DOHH2 (cell line): ENCODE measurements around the gene WDR18.

Experiments
- H3F3A ChIP-seq: fragments of 200-600 bp; sonication (generic), shearing (Covaris generic); 2 replicates; pipeline ENCODE4 v1.6.0; 2016; ENCODE audit warnings: antibody characterized with exemption, mild to moderate bottlenecking; ENCODE audit not compliant: control insufficient read depth, insufficient read depth
- H3K27ac ChIP-seq: fragments of 200-600 bp; sonication (generic); 2 replicates; pipeline ENCODE4 v1.5.1; 2014; ENCODE audit warnings: low read depth, mild to moderate bottlenecking, low read length, moderate library complexity
- H3K27me3 ChIP-seq: fragments of 200-600 bp; sonication (generic); 2 replicates; pipeline ENCODE4 v1.6.1; 2014; ENCODE audit warnings: mild to moderate bottlenecking, low read length, mixed read lengths; ENCODE audit not compliant: control insufficient read depth
- H3K36me3 ChIP-seq: fragments of 200-600 bp; sonication (generic); 2 replicates; pipeline ENCODE4 v1.6.1; 2014; ENCODE audit warnings: mild to moderate bottlenecking, low read length, moderate library complexity, mixed read lengths; ENCODE audit not compliant: control insufficient read depth
- H3K4me1 ChIP-seq: fragments of 200-600 bp; sonication (generic); 2 replicates; pipeline ENCODE4 v1.6.1; 2014; ENCODE audit warnings: mild to moderate bottlenecking, low read length, mixed read lengths; ENCODE audit not compliant: control insufficient read depth
- H3K4me2 ChIP-seq: fragments of 200-600 bp; sonication (generic); 2 replicates; pipeline ENCODE4 v1.6.0; 2014; ENCODE audit warnings: mild to moderate bottlenecking, low read length, moderate library complexity
- H3K4me3 ChIP-seq: fragments of 200-600 bp; sonication (generic); 2 replicates; pipeline ENCODE4 v1.5.1; 2014; ENCODE audit warnings: mild to moderate bottlenecking, low read length, mixed read lengths
- H3K79me2 ChIP-seq: fragments of 200-600 bp; sonication (generic); 2 replicates; pipeline ENCODE4 v1.6.1; 2014; ENCODE audit warnings: mild to moderate bottlenecking, low read length, mixed read lengths; ENCODE audit not compliant: control insufficient read depth
- H3K9me2 ChIP-seq: fragments of 200-600 bp; sonication (generic); replicated peaks from 2 replicates; pipeline ENCODE4 v1.6.1; 2014; ENCODE audit warnings: mild to moderate bottlenecking, low read length, mixed read lengths; ENCODE audit not compliant: control insufficient read depth
- H3K9me3 ChIP-seq: fragments of 200-600 bp; sonication (generic); 2 replicates; pipeline ENCODE4 v1.6.1; 2014; ENCODE audit warnings: antibody characterized with exemption, low read length, mixed read lengths; ENCODE audit not compliant: control insufficient read depth, insufficient read depth
- H4K20me1 ChIP-seq: fragments of 200-600 bp; sonication (generic); 2 replicates; pipeline ENCODE4 v1.6.0; 2014; ENCODE audit warnings: low read depth, mild to moderate bottlenecking, antibody characterized with exemption, low read length, moderate library complexity; ENCODE audit not compliant: control insufficient read depth, insufficient read depth
- EZH2phosphoT487 ChIP-seq: fragments of 200-600 bp; sonication (generic); IDR thresholded peaks from 2 replicates; pipeline ENCODE4 v1.6.1; 2017; ENCODE audit warnings: borderline replicate concordance, mild to moderate bottlenecking, antibody characterized with exemption, low read length, moderate library complexity, mixed read lengths
- TF ChIP-seq, protein P1 (sequence below): fragments of 200-600 bp; sonication (generic); IDR thresholded peaks from one replicate; pipeline ENCODE4 v1.5.1; 2014; ENCODE audit warnings: antibody characterized with exemption, mild to moderate bottlenecking, low read depth, low read length; ENCODE audit not compliant: poor library complexity, severe bottlenecking

Gene WDR18

DNA sequence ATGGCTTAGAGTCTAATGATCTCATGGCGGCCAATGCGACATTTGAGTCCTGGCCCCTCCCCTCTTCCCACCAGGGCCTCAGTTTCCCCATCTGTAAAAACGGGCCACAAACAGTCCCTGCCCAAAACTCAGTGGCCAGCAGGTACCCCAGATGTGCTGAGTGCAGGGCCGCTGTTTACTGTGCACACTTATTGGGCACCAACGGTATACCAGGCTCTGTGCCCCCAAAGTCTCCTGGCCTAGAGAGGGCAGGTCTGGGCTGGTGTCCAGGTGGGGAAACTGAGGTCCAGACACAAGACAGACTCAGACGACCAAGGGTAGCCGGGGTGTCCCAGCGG is 23.6 kb upstream of the WDR18 start:
- H3F3A ChIP-seq = no peaks in the 10 kb centered on the region
- no peaks in the 10 kb centered on the region for H3K4me1 ChIP-seq
- no peaks in the 10 kb centered on the region for H3K79me2 ChIP-seq
- H3K27me3 ChIP-seq = no peaks in the 10 kb centered on the region
- no peaks in the 10 kb centered on the region for H3K9me2 ChIP-seq
- H4K20me1 ChIP-seq = no peaks in the 10 kb centered on the region
- TF ChIP-seq, protein P1, sequence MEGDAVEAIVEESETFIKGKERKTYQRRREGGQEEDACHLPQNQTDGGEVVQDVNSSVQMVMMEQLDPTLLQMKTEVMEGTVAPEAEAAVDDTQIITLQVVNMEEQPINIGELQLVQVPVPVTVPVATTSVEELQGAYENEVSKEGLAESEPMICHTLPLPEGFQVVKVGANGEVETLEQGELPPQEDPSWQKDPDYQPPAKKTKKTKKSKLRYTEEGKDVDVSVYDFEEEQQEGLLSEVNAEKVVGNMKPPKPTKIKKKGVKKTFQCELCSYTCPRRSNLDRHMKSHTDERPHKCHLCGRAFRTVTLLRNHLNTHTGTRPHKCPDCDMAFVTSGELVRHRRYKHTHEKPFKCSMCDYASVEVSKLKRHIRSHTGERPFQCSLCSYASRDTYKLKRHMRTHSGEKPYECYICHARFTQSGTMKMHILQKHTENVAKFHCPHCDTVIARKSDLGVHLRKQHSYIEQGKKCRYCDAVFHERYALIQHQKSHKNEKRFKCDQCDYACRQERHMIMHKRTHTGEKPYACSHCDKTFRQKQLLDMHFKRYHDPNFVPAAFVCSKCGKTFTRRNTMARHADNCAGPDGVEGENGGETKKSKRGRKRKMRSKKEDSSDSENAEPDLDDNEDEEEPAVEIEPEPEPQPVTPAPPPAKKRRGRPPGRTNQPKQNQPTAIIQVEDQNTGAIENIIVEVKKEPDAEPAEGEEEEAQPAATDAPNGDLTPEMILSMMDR = no peak
- TF ChIP-seq EZH2phosphoT487 = no peak
- no peaks in the 10 kb centered on the region for H3K9me3 ChIP-seq
- H3K36me3 ChIP-seq = no peaks in the 10 kb centered on the region
- no peak overlapping the region for H3K4me3 ChIP-seq
- no peak overlapping the region for H3K27ac ChIP-seq
- H3K4me2 ChIP-seq = no peak overlapping the region

DNA sequence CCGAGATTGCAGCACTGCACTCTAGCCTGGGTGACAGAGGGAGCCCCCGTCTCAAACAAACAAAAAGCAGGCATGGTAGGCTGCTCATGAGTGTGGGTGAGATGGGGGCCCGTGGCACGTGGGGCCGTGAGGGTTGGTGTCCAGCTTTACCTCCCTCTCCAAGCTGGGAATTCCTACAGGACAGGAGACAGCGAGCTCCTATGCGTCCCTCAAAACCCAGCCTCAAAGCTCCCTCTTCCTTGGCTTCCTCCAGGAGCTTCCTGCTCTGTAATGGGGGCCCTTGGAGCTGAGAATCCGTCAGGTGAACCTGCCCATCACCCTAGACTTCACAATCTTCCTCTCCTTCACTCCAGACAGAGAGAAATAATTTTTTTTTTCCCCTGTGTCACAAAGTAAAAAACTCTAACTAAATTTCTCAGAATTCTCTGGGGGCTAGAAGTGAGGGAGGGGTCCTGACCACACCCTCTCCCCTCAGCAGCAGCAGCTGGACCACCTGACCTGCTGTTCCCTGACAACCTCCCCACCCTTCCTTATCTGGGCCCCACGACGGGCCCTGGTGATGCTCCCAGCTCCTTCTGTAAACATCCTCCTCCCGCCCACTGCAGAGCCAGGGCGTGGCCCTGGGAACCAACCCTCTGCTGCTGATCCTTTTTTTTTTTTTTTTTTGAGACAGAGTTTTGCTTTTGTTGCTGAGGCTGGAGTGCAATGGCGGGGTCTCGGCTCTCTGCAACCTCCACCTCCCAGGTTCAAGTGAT is 22.1 kb upstream of the WDR18 start:
- H3F3A ChIP-seq = no peaks in the 10 kb centered on the region
- no peak overlapping the region for H3K4me2 ChIP-seq
- H3K27ac ChIP-seq = no peak overlapping the region
- H4K20me1 ChIP-seq = no peaks in the 10 kb centered on the region
- H3K4me1 ChIP-seq = no peaks in the 10 kb centered on the region
- H3K36me3 ChIP-seq = no peaks in the 10 kb centered on the region
- H3K27me3 ChIP-seq = no peaks in the 10 kb centered on the region
- TF ChIP-seq, protein P1 = no peak
- no peak for TF ChIP-seq EZH2phosphoT487
- no peaks in the 10 kb centered on the region for H3K9me2 ChIP-seq
- H3K79me2 ChIP-seq = no peaks in the 10 kb centered on the region
- no peak overlapping the region for H3K4me3 ChIP-seq
- H3K9me3 ChIP-seq = no peaks in the 10 kb centered on the region

DNA sequence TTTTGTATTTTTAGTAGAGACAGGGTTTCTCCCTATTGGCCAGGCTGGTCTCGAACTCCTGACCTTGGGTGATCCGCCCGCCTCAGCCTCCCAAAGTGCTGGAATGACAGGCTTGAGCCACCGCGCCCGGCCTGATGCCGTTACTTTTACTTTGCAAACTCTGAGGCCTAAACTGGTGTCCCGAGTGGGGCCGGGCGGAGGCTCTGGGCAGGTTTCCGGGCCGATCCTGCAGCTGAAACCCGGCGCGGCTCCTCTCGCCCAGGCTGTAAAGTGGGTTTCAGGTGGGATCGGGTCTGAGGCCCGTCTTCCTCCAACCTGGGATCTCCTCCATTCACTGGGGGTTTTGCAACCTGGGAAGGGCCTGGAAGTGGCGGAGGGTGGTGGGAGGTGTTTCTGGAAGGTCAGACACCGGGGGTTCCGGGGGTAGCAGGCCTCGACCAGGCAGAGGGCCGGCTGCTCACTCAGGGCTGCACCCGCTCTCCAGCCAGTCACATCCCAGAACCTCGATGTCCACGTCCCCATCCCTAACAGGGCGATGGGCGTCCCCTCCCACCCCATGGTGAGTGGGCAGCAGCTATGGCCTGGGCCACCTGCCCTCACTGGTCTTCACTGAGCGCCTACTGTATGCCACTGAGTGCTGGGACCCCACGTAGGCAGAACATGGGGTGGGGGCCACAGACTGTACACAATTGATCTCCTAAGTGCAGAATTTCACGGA is 21.3 kb upstream of the WDR18 start:
- Histone ChIP-seq H3K4me2 (no peak overlapping the region), H4K20me1 (no peaks in the 10 kb centered on the region), H3K4me3 (no peak overlapping the region), H3K27me3 (no peaks in the 10 kb centered on the region), H3K36me3 (no peaks in the 10 kb centered on the region), H3K27ac (no peak overlapping the region), H3K79me2 (no peaks in the 10 kb centered on the region), H3F3A (no peaks in the 10 kb centered on the region), H3K4me1 (no peaks in the 10 kb centered on the region), H3K9me2 (no peaks in the 10 kb centered on the region), H3K9me3 (no peaks in the 10 kb centered on the region)
- TF ChIP-seq, protein P1 = no peak
- no peak for TF ChIP-seq EZH2phosphoT487
